Osteoblast (primary cell): ENCODE data around the gene SCOC. TPM values are rescaled to one million over a fixed set of nuclear protein-coding genes. Genes with fewer than 3 reads are reported as not detected.

Source experiments
- DNase-seq: peaks from one replicate; pipeline ENCODE4 v3.0.0; 2011; ENCODE audit warnings: low spot score, mixed read lengths; ENCODE audit not compliant: insufficient read length; ENCODE audit errors: missing footprints
- H2AFZ ChIP-seq: 2 replicates; pipeline ENCODE4 v1.6.0; 2011; ENCODE audit warnings: mild to moderate bottlenecking, low read length
- H3K27ac ChIP-seq: 2 replicates; pipeline ENCODE4 v1.5.1; 2011; ENCODE audit warnings: mild to moderate bottlenecking, low read depth, low read length, moderate library complexity
- H3K27me3 ChIP-seq: 2 replicates; pipeline ENCODE4 v1.6.0; 2012; ENCODE audit warnings: mild to moderate bottlenecking, control low read depth, inconsistent platforms, low read length, moderate library complexity; ENCODE audit not compliant: insufficient read depth
- H3K36me3 ChIP-seq: 2 replicates; pipeline ENCODE4 v1.5.1; 2011; ENCODE audit warnings: mild to moderate bottlenecking, low read length, control low read depth, moderate library complexity; ENCODE audit not compliant: insufficient read depth
- H3K4me1 ChIP-seq: 2 replicates; pipeline ENCODE4 v1.5.1; 2011; ENCODE audit warnings: mild to moderate bottlenecking, low read length, control low read depth, moderate library complexity; ENCODE audit not compliant: insufficient read depth
- H3K4me2 ChIP-seq: 2 replicates; pipeline ENCODE4 v1.6.0; 2011; ENCODE audit warnings: mild to moderate bottlenecking, low read length; ENCODE audit not compliant: insufficient read depth
- H3K4me3 ChIP-seq: fragments of 200-600 bp; sonication (generic); 3 replicates; pipeline ENCODE4 v1.5.1; 2012; ENCODE audit warnings: mild to moderate bottlenecking, low read length, inconsistent platforms; ENCODE audit not compliant: insufficient read depth
- H3K79me2 ChIP-seq: 2 replicates; pipeline ENCODE4 v1.6.0; 2012; ENCODE audit warnings: mild to moderate bottlenecking, low read length, control low read depth, inconsistent platforms; ENCODE audit not compliant: insufficient read depth
- H3K9me3 ChIP-seq: 2 replicates; pipeline ENCODE4 v1.5.1; 2011; ENCODE audit warnings: low read depth, low read length, control low read depth
- H4K20me1 ChIP-seq: 2 replicates; pipeline ENCODE4 v1.6.0; 2012; ENCODE audit warnings: mild to moderate bottlenecking, low read length, control low read depth; ENCODE audit not compliant: insufficient read depth
- CTCF ChIP-seq: IDR thresholded peaks from 2 replicates; pipeline ENCODE4 v1.5.1; 2011; ENCODE audit warnings: mild to moderate bottlenecking, low read depth, low read length, moderate library complexity; ENCODE audit errors: extremely low read depth
- total RNA-seq: library from RNA; depleted of rRNA; stranded (reverse); fragments of >200 nt; gene quantifications from 2 replicates; pipeline ENCODE4 v1.2.3, GENCODE V29; 2012

Gene SCOC
- total RNA-seq, 1 donor, result 57.9 TPM

GRCh38 chr4:140344621-140345020 is 28.8 kb upstream of the SCOC start:
- H4K20me1 ChIP-seq, result no peaks in the 10 kb centered on the region
- no peaks in the 10 kb centered on the region for H3K4me1 ChIP-seq
- H3K79me2 ChIP-seq, result no peaks in the 10 kb centered on the region
- H3K9me3 ChIP-seq, result no peaks in the 10 kb centered on the region
- H3K4me2 ChIP-seq, result peak overlapping the region; percentile 42
- no peak for TF ChIP-seq CTCF
- peak overlapping the region; percentile 64 for H2AFZ ChIP-seq
- H3K4me3 ChIP-seq, result peak overlapping the region; percentile 34
- H3K27ac ChIP-seq, result no peak overlapping the region
- no peak for DNase-seq
- peaks cover 14% of the 10 kb centered on the region for H3K27me3 ChIP-seq
- no peaks in the 10 kb centered on the region for H3K36me3 ChIP-seq

- Histone ChIP-seq H3K27me3 (peaks cover 21% of the 10 kb centered on the region), H3K4me3 (no peak overlapping the region), H3K36me3 (no peaks in the 10 kb centered on the region), H2AFZ (no peak overlapping the region), H3K4me2 (no peak overlapping the region), H3K27ac (no peak overlapping the region), H3K79me2 (no peaks in the 10 kb centered on the region), H3K9me3 (no peaks in the 10 kb centered on the region), H3K4me1 (no peaks in the 10 kb centered on the region), H4K20me1 (no peaks in the 10 kb centered on the region)
- TF ChIP-seq CTCF, result no peak
- no peak for DNase-seq
These were observed 27.3 kb upstream of the SCOC start for GRCh38 chr4:140346136-140346535.

- DNase-seq, result no peak
- no peak overlapping the region for H3K27ac ChIP-seq
- H3K4me2 ChIP-seq, result no peak overlapping the region
- no peak for TF ChIP-seq CTCF
- H4K20me1 ChIP-seq, result no peaks in the 10 kb centered on the region
- no peak overlapping the region for H2AFZ ChIP-seq
- H3K79me2 ChIP-seq, result no peaks in the 10 kb centered on the region
- H3K4me3 ChIP-seq, result no peak overlapping the region
- H3K27me3 ChIP-seq, result peaks cover 26% of the 10 kb centered on the region
- no peaks in the 10 kb centered on the region for H3K4me1 ChIP-seq
- H3K9me3 ChIP-seq, result no peaks in the 10 kb centered on the region
- H3K36me3 ChIP-seq, result no peaks in the 10 kb centered on the region
These were observed 23.6 kb upstream of the SCOC start for GRCh38 chr4:140349816-140350215.

GRCh38 chr4:140351093-140352075 is 22.1 kb upstream of the SCOC start:
- Histone ChIP-seq H2AFZ (no peak overlapping the region), H3K4me1 (no peaks in the 10 kb centered on the region), H3K27me3 (peaks cover 36% of the 10 kb centered on the region), H3K79me2 (no peaks in the 10 kb centered on the region), H3K4me2 (no peak overlapping the region), H3K9me3 (no peaks in the 10 kb centered on the region), H4K20me1 (no peaks in the 10 kb centered on the region), H3K36me3 (no peaks in the 10 kb centered on the region), H3K27ac (no peak overlapping the region), H3K4me3 (no peak overlapping the region)
- DNase-seq, result no peak
- no peak for TF ChIP-seq CTCF
